A673 (cell line): ENCODE measurements around the gene ZNF775. TPM values are rescaled to one million over a fixed set of nuclear protein-coding genes. Genes with fewer than 3 reads are reported as not detected.

Experiments used
- BruUV-seq: library from RNA; stranded (reverse); fragments of 400-500 nt; replicated peaks from 2 replicates; lab custom pipeline; 2021; lab: Mats Ljungman, UMichigan
- CTCF ChIA-PET: fragments of 300-600 bp; sonication (Branson Sonifier 250); formaldehyde crosslinking; loops from one replicate; lab custom pipeline; 2022; ENCODE audit warnings: antibody characterized with exemption; lab: Charles Lee
- POLR2A ChIA-PET: fragments of 300-600 bp; sonication (Branson Sonifier 250); formaldehyde crosslinking; loops from one replicate; lab custom pipeline; 2022; ENCODE audit warnings: antibody characterized with exemption; ENCODE audit not compliant: low non-redundant PET; lab: Charles Lee
- DNase-seq: peaks from one replicate; pipeline ENCODE4 v3.0.0-alpha.2; 2015; ENCODE audit warnings: low spot score
- H3K27ac ChIP-seq: fragments of 200-600 bp; sonication (generic); 2 replicates; pipeline ENCODE4 v1.5.1; 2016; ENCODE audit warnings: mixed run types, low read depth, mild to moderate bottlenecking, mixed read lengths, antibody characterized with exemption, low read length; ENCODE audit not compliant: poor library complexity, severe bottlenecking
- H3K27me3 ChIP-seq: fragments of 200-600 bp; sonication (generic); replicated peaks from 2 replicates; pipeline ENCODE4 v1.6.1; 2017; ENCODE audit warnings: mixed run types, low read depth, mild to moderate bottlenecking, mixed read lengths, antibody characterized with exemption, low read length; ENCODE audit not compliant: insufficient read depth, poor library complexity
- H3K36me3 ChIP-seq: fragments of 200-600 bp; sonication (generic); 2 replicates; pipeline ENCODE4 v1.6.1; 2016; ENCODE audit warnings: mixed run types, mild to moderate bottlenecking, mixed read lengths, antibody characterized with exemption, low read length; ENCODE audit not compliant: insufficient read depth, poor library complexity, severe bottlenecking
- H3K4me1 ChIP-seq: fragments of 200-600 bp; sonication (generic); 2 replicates; pipeline ENCODE4 v1.6.1; 2017; ENCODE audit warnings: mixed run types, mild to moderate bottlenecking, mixed read lengths, antibody characterized with exemption, low read length; ENCODE audit not compliant: insufficient read depth, poor library complexity, severe bottlenecking
- H3K4me3 ChIP-seq: fragments of 200-600 bp; sonication (generic); 2 replicates; pipeline ENCODE4 v1.5.1; 2016; ENCODE audit warnings: low read depth, mixed run types, mild to moderate bottlenecking, mixed read lengths, low read length; ENCODE audit not compliant: poor library complexity, severe bottlenecking
- H3K9me3 ChIP-seq: fragments of 200-600 bp; sonication (generic); 2 replicates; pipeline ENCODE4 v1.6.1; 2016; ENCODE audit warnings: mixed run types, low read depth, mild to moderate bottlenecking, mixed read lengths, antibody characterized with exemption, low read length; ENCODE audit not compliant: poor library complexity, severe bottlenecking
- EZH2 ChIP-seq: fragments of 200-600 bp; sonication (generic); IDR thresholded peaks from 2 replicates; pipeline ENCODE4 v1.6.1; 2017; ENCODE audit warnings: borderline replicate concordance, low read depth, mild to moderate bottlenecking, mixed read lengths, antibody characterized with exemption, low read length; ENCODE audit not compliant: poor library complexity, severe bottlenecking
- intact Hi-C: fragments of 100-400 bp; cut with micrococcal nuclease; formaldehyde crosslinking; loops from one replicate; pipeline ENCODE4 v1.10.0; 2022; ENCODE audit not compliant: unreplicated experiment
- total RNA-seq: library from RNA; stranded (reverse); gene quantifications from 2 replicates; pipeline ENCODE4 v1.2.3, GENCODE V29; 2021
- TF ChIP-seq, protein P1 (sequence below): fragments of 300-800, 200-600 bp; sonication (generic); conservative IDR thresholded peaks from 2 replicates; pipeline ENCODE4 v1.5.1; 2017; ENCODE audit warnings: low read depth, mild to moderate bottlenecking, antibody characterized with exemption, low read length, moderate library complexity, mixed read lengths

The ZNF775 gene
- total RNA-seq, 1 experiment from 2014 or later: 12.1 TPM

DNA sequence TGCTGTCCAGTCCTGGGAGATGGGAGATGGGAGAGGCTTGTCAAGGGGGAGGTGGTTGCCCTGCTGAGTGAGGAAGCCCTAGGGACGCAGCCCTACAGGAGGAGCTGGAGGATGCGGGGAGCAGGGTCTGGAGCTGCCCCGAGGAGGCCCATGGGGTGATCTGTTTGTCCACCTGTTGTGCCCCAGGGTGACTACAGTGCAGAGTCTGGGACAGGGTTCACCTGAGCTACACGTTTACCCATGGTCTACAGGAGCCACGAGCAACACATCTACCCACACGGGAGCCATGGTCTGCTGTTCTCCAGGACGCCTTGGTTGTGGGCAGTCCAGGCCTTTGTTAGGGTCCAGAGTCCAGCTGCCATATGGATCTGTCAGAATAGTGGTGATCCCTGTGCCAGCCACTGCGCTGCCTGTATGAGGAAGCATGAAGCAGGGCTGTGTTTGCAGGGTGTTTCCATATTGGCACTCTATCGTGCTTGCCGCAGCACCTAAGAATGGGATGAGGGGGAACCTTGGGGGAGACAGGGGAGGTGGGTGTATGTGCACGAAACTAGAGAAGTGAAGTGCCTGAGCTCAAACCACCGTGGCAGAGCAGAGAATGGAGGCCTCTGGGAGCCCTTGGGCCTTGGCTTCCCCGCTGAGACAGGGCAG, 23.7 kb downstream of the ZNF775 start:
- Histone ChIP-seq H3K27ac (peak overlapping the region; percentile 42), H3K9me3 (no peaks in the 10 kb centered on the region), H3K4me1 (peaks cover 17% of the 10 kb centered on the region), H3K36me3 (peaks cover 11% of the 10 kb centered on the region), H3K27me3 (no peaks in the 10 kb centered on the region), H3K4me3 (no peak overlapping the region)
- ChIA-PET CTCF (no interaction called here), POLR2A (no interaction called here)
- TF ChIP-seq, protein P1, sequence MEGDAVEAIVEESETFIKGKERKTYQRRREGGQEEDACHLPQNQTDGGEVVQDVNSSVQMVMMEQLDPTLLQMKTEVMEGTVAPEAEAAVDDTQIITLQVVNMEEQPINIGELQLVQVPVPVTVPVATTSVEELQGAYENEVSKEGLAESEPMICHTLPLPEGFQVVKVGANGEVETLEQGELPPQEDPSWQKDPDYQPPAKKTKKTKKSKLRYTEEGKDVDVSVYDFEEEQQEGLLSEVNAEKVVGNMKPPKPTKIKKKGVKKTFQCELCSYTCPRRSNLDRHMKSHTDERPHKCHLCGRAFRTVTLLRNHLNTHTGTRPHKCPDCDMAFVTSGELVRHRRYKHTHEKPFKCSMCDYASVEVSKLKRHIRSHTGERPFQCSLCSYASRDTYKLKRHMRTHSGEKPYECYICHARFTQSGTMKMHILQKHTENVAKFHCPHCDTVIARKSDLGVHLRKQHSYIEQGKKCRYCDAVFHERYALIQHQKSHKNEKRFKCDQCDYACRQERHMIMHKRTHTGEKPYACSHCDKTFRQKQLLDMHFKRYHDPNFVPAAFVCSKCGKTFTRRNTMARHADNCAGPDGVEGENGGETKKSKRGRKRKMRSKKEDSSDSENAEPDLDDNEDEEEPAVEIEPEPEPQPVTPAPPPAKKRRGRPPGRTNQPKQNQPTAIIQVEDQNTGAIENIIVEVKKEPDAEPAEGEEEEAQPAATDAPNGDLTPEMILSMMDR: no peak
- TF ChIP-seq EZH2: no peak
- intact Hi-C loops: no loop called here
- BruUV-seq: no TSS peak
- DNase-seq: no peak

DNA sequence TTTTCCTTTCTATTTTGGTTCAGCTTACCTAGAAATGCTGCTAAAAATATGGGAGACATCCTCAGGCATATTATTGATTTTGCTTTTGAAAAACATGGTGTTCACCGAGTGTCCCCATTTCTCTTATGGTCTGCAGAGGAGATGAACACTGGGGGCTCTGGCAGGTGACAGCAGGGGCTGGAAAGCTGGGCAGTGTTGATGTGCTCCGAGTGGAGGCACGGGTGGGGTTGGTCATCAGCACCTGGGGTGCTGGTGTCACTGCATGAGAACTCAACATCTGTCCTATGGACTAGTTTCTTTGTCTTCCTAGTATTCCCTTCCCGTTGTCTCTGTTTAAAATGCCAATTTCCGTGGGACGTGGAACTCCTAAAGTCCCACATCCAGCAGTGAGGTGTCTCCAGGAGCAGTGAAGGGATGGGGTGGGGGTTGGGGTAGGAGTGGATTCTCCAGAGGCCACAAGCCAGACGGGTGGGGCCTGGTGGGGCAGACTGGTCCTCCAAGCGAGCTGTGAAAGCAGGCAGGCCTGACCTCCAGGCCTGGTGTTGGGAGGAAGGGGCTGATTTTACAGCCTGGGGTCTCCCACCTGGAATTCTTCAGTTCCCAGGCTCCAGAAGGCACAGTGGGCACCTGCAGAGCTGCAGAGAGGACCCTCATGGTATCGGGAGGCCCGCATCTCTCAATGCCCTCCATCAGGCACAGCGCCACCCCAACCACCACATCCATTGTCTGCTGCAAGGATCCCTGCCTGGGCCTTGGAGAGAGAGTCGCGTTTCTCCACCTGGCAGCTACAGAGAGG, 24.4 kb downstream of the ZNF775 start:
- DNase-seq: no peak
- POLR2A ChIA-PET: no interaction called here
- Histone ChIP-seq H3K27ac (peak overlapping the region; percentile 79), H3K4me3 (no peak overlapping the region), H3K9me3 (no peaks in the 10 kb centered on the region), H3K27me3 (no peaks in the 10 kb centered on the region), H3K4me1 (peaks cover 17% of the 10 kb centered on the region), H3K36me3 (peaks cover 3% of the 10 kb centered on the region)
- no TSS peak for BruUV-seq
- TF ChIP-seq EZH2: no peak
- TF ChIP-seq, protein P1: no peak
- CTCF ChIA-PET: no interaction called here
- intact Hi-C loops: no loop called here

DNA sequence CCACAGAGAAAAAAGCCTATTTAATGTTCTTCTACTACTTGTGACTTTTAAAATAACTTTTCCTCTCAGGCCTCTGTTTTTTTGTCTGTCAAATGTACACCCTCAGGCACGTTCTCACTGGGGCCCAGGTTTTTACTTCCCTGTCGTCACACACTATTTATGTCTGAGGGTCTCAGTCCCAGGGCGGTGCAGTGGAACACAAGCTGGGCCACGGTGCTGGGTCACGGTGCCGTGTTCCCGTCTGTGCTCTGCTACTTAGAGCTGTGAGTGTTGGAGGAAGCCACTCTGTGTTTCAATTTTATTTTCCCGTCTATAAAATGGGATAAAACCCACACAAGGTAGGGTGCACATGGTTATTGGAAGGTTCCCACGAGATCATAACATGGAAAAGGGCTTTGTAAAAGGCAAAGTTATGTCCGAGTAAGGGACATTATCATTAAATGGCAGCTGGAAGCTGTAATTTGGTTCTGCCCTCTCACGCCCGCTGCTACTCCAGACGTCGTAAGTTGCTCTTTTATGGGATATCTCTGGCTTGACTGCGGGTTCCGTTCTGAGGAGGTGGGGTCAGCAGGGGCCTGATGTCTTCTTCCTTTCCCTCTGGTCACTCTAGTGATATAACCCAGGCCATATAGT, 25.2 kb downstream of the ZNF775 start:
- no TSS peak for BruUV-seq
- POLR2A ChIA-PET: no interaction called here
- no peak for DNase-seq

More for the DNA sequence above, 25.2 kb downstream of the ZNF775 start:
- Histone ChIP-seq H3K27me3 (no peaks in the 10 kb centered on the region), H3K36me3 (no peaks in the 10 kb centered on the region), H3K4me3 (peak overlapping the region; percentile 69), H3K4me1 (peaks cover 17% of the 10 kb centered on the region), H3K9me3 (no peaks in the 10 kb centered on the region), H3K27ac (peak overlapping the region; percentile 79)
- CTCF ChIA-PET: no interaction called here
- intact Hi-C loops: no loop called here
- TF ChIP-seq EZH2: no peak
- TF ChIP-seq, protein P1: no peak
